Stomach (tissue), 4 donors: Measurements from ENCODE around the gene NAT9.

Experiments
- POLR2A ChIP-seq, 4 donors: fragments of 450-650 bp; IDR thresholded peaks; one replicate each; pipeline ENCODE4 v1.6.1; 2016; ENCODE audit warnings: antibody characterized with exemption in 4 of 4, control low read depth in 2 of 4, mild to moderate bottlenecking in 1 of 4, moderate library complexity in 1 of 4
- TF ChIP-seq, protein P1 (sequence below), 7 experiments: fragments of 450-650 bp in 4 of 7; fragments of 200-600 bp in 3 of 7; sonication (generic) in 3 of 7; IDR thresholded peaks; one replicate each; pipeline ENCODE4 v1.5.1; 2016 to 2019; ENCODE audit warnings: antibody characterized with exemption in 7 of 7, control low read depth in 2 of 7, mild to moderate bottlenecking in 1 of 7

- TF ChIP-seq, protein P1, sequence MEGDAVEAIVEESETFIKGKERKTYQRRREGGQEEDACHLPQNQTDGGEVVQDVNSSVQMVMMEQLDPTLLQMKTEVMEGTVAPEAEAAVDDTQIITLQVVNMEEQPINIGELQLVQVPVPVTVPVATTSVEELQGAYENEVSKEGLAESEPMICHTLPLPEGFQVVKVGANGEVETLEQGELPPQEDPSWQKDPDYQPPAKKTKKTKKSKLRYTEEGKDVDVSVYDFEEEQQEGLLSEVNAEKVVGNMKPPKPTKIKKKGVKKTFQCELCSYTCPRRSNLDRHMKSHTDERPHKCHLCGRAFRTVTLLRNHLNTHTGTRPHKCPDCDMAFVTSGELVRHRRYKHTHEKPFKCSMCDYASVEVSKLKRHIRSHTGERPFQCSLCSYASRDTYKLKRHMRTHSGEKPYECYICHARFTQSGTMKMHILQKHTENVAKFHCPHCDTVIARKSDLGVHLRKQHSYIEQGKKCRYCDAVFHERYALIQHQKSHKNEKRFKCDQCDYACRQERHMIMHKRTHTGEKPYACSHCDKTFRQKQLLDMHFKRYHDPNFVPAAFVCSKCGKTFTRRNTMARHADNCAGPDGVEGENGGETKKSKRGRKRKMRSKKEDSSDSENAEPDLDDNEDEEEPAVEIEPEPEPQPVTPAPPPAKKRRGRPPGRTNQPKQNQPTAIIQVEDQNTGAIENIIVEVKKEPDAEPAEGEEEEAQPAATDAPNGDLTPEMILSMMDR (IDR thresholded peaks at IDR 0.05) = no peak
- no peak for TF ChIP-seq POLR2A (IDR thresholded peaks at IDR 0.05)
These were observed 42.6 kb downstream of the NAT9 start for GRCh38 chr17:74733365-74734122.
